ENCODE data around the gene ALKBH1. TPM values are rescaled to one million over a fixed set of nuclear protein-coding genes. Genes with fewer than 3 reads are reported as not detected.

Gene ALKBH1
- polyA plus RNA-seq, 4 donors, result 5.8 to 12.1 (median 9.5) TPM

- FAIRE-seq, result no peak
- peaks cover 2 to 26% (median 11%) of the 10 kb centered on the region in 3 donors for H3K36me3 ChIP-seq (ENCODE audit: control insufficient read depth in 3 of 3, insufficient read depth in 2 of 3, low read depth in 1 of 3, low read length in 3 of 3)
- WGBS, 3 donors, result 0 to 1% (median 1%) methylated on average over 14 of the region's 14 CpGs
Observed at GRCh38 chr14:77707355-77707723, 484 bp downstream of the ALKBH1 start.

GRCh38 chr14:77691259-77691658, 16.6 kb downstream of the ALKBH1 start:
- H3K36me3 ChIP-seq (ENCODE audit: control insufficient read depth in 3 of 3, insufficient read depth in 2 of 3, low read depth in 1 of 3, low read length in 3 of 3), result peaks cover 6 to 21% (median 16%) of the 10 kb centered on the region in 3 donors
- DNase-seq, result no peak
- FAIRE-seq, result no peak

More at GRCh38 chr14:77707355-77707723, 484 bp downstream of the ALKBH1 start:
- H3K27ac ChIP-seq (ENCODE audit: low read depth in 1 of 3, low read length in 2 of 3), result peak overlapping the region in 2 of 3 donors; percentile 29 to 72
- peaks cover 4 to 15% (median 13%) of the 10 kb centered on the region in 3 donors for H3K4me1 ChIP-seq (ENCODE audit: control insufficient read depth in 3 of 3, insufficient read depth in 2 of 3, low read depth in 1 of 3, low read length in 2 of 3)
- DNase-seq, result peak in 1 of 2 donors; percentile 61
- peak overlapping the region; percentile 61 to 100 (median 83) for H3K4me3 ChIP-seq (ENCODE audit: low read depth in 1 of 3, low read length in 3 of 3)
- H3K27me3 ChIP-seq (ENCODE audit: control insufficient read depth in 3 of 3, insufficient read depth in 3 of 3, low read length in 3 of 3), result no peaks in the 10 kb centered on the region
- no peaks in the 10 kb centered on the region for H3K9me3 ChIP-seq (ENCODE audit: control insufficient read depth in 2 of 2, insufficient read depth in 1 of 2, low read depth in 1 of 2, low read length in 1 of 2)

GRCh38 chr14:77682158-77682553, 25.7 kb downstream of the ALKBH1 start:
- DNase-seq (peak; percentile 34 to 76), FAIRE-seq (peak; percentile 86)
- H3K27ac ChIP-seq (ENCODE audit: low read depth in 1 of 3, low read length in 2 of 3), result peak overlapping the region in 1 of 3 donors; percentile 34
- 0 to 23% (median 2%) methylated on average over 1 of the region's 1 CpG for whole genome bisulfite sequencing, 3 donors
- H3K27me3 ChIP-seq (ENCODE audit: control insufficient read depth in 3 of 3, insufficient read depth in 3 of 3, low read length in 3 of 3), result no peaks in the 10 kb centered on the region
- peaks cover 5 to 6% (median 6%) of the 10 kb centered on the region in 3 donors for H3K4me1 ChIP-seq (ENCODE audit: control insufficient read depth in 3 of 3, insufficient read depth in 2 of 3, low read depth in 1 of 3, low read length in 2 of 3)
- H3K9me3 ChIP-seq (ENCODE audit: control insufficient read depth in 2 of 2, insufficient read depth in 1 of 2, low read depth in 1 of 2, low read length in 1 of 2), result no peaks in the 10 kb centered on the region
- peaks cover 0 to 22% (median 4%) of the 10 kb centered on the region in 3 donors for H3K36me3 ChIP-seq (ENCODE audit: control insufficient read depth in 3 of 3, insufficient read depth in 2 of 3, low read depth in 1 of 3, low read length in 3 of 3)
- no peak overlapping the region for H3K4me3 ChIP-seq (ENCODE audit: low read depth in 1 of 3, low read length in 3 of 3)

More at GRCh38 chr14:77691259-77691658, 16.6 kb downstream of the ALKBH1 start:
- no peak overlapping the region for H3K27ac ChIP-seq (ENCODE audit: low read depth in 1 of 3, low read length in 2 of 3)
- H3K4me1 ChIP-seq (ENCODE audit: control insufficient read depth in 3 of 3, insufficient read depth in 2 of 3, low read depth in 1 of 3, low read length in 2 of 3), result no peaks in the 10 kb centered on the region
- 83 to 88% (median 85%) methylated on average over 2 of the region's 2 CpGs for WGBS, 3 donors
- no peaks in the 10 kb centered on the region for H3K27me3 ChIP-seq (ENCODE audit: control insufficient read depth in 3 of 3, insufficient read depth in 3 of 3, low read length in 3 of 3)
- no peaks in the 10 kb centered on the region for H3K9me3 ChIP-seq (ENCODE audit: control insufficient read depth in 2 of 2, insufficient read depth in 1 of 2, low read depth in 1 of 2, low read length in 1 of 2)
- H3K4me3 ChIP-seq (ENCODE audit: low read depth in 1 of 3, low read length in 3 of 3), result no peak overlapping the region

GRCh38 chr14:77681196-77682157, 26.3 kb downstream of the ALKBH1 start:
- DNase-seq, result peak; percentile 80 to 88
- no peaks in the 10 kb centered on the region for H3K27me3 ChIP-seq (ENCODE audit: control insufficient read depth in 3 of 3, insufficient read depth in 3 of 3, low read length in 3 of 3)
- H3K4me3 ChIP-seq (ENCODE audit: low read depth in 1 of 3, low read length in 3 of 3), result no peak overlapping the region
- H3K9me3 ChIP-seq (ENCODE audit: control insufficient read depth in 2 of 2, insufficient read depth in 1 of 2, low read depth in 1 of 2, low read length in 1 of 2), result no peaks in the 10 kb centered on the region
- WGBS, 3 donors, result 59 to 64% (median 63%) methylated on average over 7 of the region's 7 CpGs
- FAIRE-seq, result no peak
- peak overlapping the region; percentile 24 to 59 (median 34) for H3K27ac ChIP-seq (ENCODE audit: low read depth in 1 of 3, low read length in 2 of 3)
- H3K4me1 ChIP-seq (ENCODE audit: control insufficient read depth in 3 of 3, insufficient read depth in 2 of 3, low read depth in 1 of 3, low read length in 2 of 3), result peaks cover 5 to 6% (median 6%) of the 10 kb centered on the region in 3 donors
- peaks cover 0 to 23% (median 4%) of the 10 kb centered on the region in 3 donors for H3K36me3 ChIP-seq (ENCODE audit: control insufficient read depth in 3 of 3, insufficient read depth in 2 of 3, low read depth in 1 of 3, low read length in 3 of 3)

GRCh38 chr14:77674931-77675330, 32.9 kb downstream of the ALKBH1 start:
- 17 to 66% (median 55%) methylated on average over 8 of the region's 8 CpGs for WGBS, 3 donors
- DNase-seq (peak; percentile 66 to 92), FAIRE-seq (no peak)
- Histone ChIP-seq H3K9me3 (ENCODE audit: control insufficient read depth in 2 of 2, insufficient read depth in 1 of 2, low read depth in 1 of 2, low read length in 1 of 2) (no peaks in the 10 kb centered on the region), H3K4me1 (ENCODE audit: control insufficient read depth in 3 of 3, insufficient read depth in 2 of 3, low read depth in 1 of 3, low read length in 2 of 3) (peaks cover 0 to 3% (median 2%) of the 10 kb centered on the region in 3 donors), H3K27me3 (ENCODE audit: control insufficient read depth in 3 of 3, insufficient read depth in 3 of 3, low read length in 3 of 3) (no peaks in the 10 kb centered on the region), H3K27ac (ENCODE audit: low read depth in 1 of 3, low read length in 2 of 3) (no peak overlapping the region), H3K4me3 (ENCODE audit: low read depth in 1 of 3, low read length in 3 of 3) (no peak overlapping the region), H3K36me3 (ENCODE audit: control insufficient read depth in 3 of 3, insufficient read depth in 2 of 3, low read depth in 1 of 3, low read length in 3 of 3) (peaks cover 5 to 32% (median 13%) of the 10 kb centered on the region in 3 donors)

- no peak overlapping the region for H3K4me3 ChIP-seq (ENCODE audit: low read depth in 1 of 3, low read length in 3 of 3)
- H3K36me3 ChIP-seq (ENCODE audit: control insufficient read depth in 3 of 3, insufficient read depth in 2 of 3, low read depth in 1 of 3, low read length in 3 of 3), result peaks cover 5 to 23% (median 9%) of the 10 kb centered on the region in 3 donors
- H3K9me3 ChIP-seq (ENCODE audit: control insufficient read depth in 2 of 2, insufficient read depth in 1 of 2, low read depth in 1 of 2, low read length in 1 of 2), result no peaks in the 10 kb centered on the region
- H3K27ac ChIP-seq (ENCODE audit: low read depth in 1 of 3, low read length in 2 of 3), result no peak overlapping the region
- DNase-seq, result no peak
- H3K27me3 ChIP-seq (ENCODE audit: control insufficient read depth in 3 of 3, insufficient read depth in 3 of 3, low read length in 3 of 3), result no peaks in the 10 kb centered on the region
- FAIRE-seq, result no peak
- peaks cover 0 to 3% (median 2%) of the 10 kb centered on the region in 3 donors for H3K4me1 ChIP-seq (ENCODE audit: control insufficient read depth in 3 of 3, insufficient read depth in 2 of 3, low read depth in 1 of 3, low read length in 2 of 3)
Observed at GRCh38 chr14:77673193-77673592, 34.6 kb downstream of the ALKBH1 start.

- Histone ChIP-seq H3K27ac (ENCODE audit: low read depth in 1 of 3, low read length in 2 of 3) (no peak overlapping the region), H3K4me3 (ENCODE audit: low read depth in 1 of 3, low read length in 3 of 3) (no peak overlapping the region), H3K36me3 (ENCODE audit: control insufficient read depth in 3 of 3, insufficient read depth in 2 of 3, low read depth in 1 of 3, low read length in 3 of 3) (peaks cover 0 to 3% (median 0%) of the 10 kb centered on the region in 3 donors), H3K4me1 (ENCODE audit: control insufficient read depth in 3 of 3, insufficient read depth in 2 of 3, low read depth in 1 of 3, low read length in 2 of 3) (no peaks in the 10 kb centered on the region), H3K27me3 (ENCODE audit: control insufficient read depth in 3 of 3, insufficient read depth in 3 of 3, low read length in 3 of 3) (no peaks in the 10 kb centered on the region), H3K9me3 (ENCODE audit: control insufficient read depth in 2 of 2, insufficient read depth in 1 of 2, low read depth in 1 of 2, low read length in 1 of 2) (no peaks in the 10 kb centered on the region)
- DNase-seq, result no peak
- no peak for FAIRE-seq
Observed at GRCh38 chr14:77667331-77667730, 40.5 kb downstream of the ALKBH1 start.

- Histone ChIP-seq H3K4me1 (ENCODE audit: control insufficient read depth in 3 of 3, insufficient read depth in 2 of 3, low read depth in 1 of 3, low read length in 2 of 3) (no peaks in the 10 kb centered on the region), H3K36me3 (ENCODE audit: control insufficient read depth in 3 of 3, insufficient read depth in 2 of 3, low read depth in 1 of 3, low read length in 3 of 3) (no peaks in the 10 kb centered on the region), H3K4me3 (ENCODE audit: low read depth in 1 of 3, low read length in 3 of 3) (no peak overlapping the region), H3K27me3 (ENCODE audit: control insufficient read depth in 3 of 3, insufficient read depth in 3 of 3, low read length in 3 of 3) (peaks cover 0 to 3% (median 0%) of the 10 kb centered on the region in 3 donors), H3K27ac (ENCODE audit: low read depth in 1 of 3, low read length in 2 of 3) (no peak overlapping the region), H3K9me3 (ENCODE audit: control insufficient read depth in 2 of 2, insufficient read depth in 1 of 2, low read depth in 1 of 2, low read length in 1 of 2) (no peaks in the 10 kb centered on the region)
- no peak for FAIRE-seq
- WGBS, 3 donors, result 61 to 67% (median 63%) methylated on average over 6 of the region's 6 CpGs
- no peak for DNase-seq
Observed at GRCh38 chr14:77663293-77663692, 44.5 kb downstream of the ALKBH1 start.
